OCI-LY3 (cell line): ENCODE results near the gene CFAP54.

Experiments
- H2AFZ ChIP-seq: fragments of 200-600, 300-600 bp; shearing (Covaris generic); 2 replicates; pipeline ENCODE4 v1.6.0; 2014; ENCODE audit warnings: antibody characterized with exemption, low read depth, low read length
- H3K27ac ChIP-seq: fragments of 200-600, 300-600 bp; sonication (generic); 2 replicates; pipeline ENCODE4 v1.5.1; 2014; ENCODE audit warnings: mild to moderate bottlenecking, low read length, moderate library complexity, mixed read lengths
- H3K27me3 ChIP-seq: fragments of 200-600, 300-600 bp; sonication (generic); 2 replicates; pipeline ENCODE4 v1.6.1; 2014; ENCODE audit warnings: low read depth, low read length, mixed read lengths
- H3K36me3 ChIP-seq: fragments of 200-600, 300-600 bp; sonication (generic); replicated peaks from 2 replicates; pipeline ENCODE3; 2014; ENCODE audit warnings: low read depth, low read length, mixed read lengths
- H3K4me1 ChIP-seq: fragments of 300-600, 200-600 bp; sonication (generic); 2 replicates; pipeline ENCODE4 v1.6.1; 2014; ENCODE audit warnings: low read length, mixed read lengths
- H3K4me2 ChIP-seq: fragments of 200-600, 300-600 bp; sonication (generic); 2 replicates; pipeline ENCODE4 v1.6.1; 2014; ENCODE audit warnings: low read length, mixed read lengths
- H3K4me3 ChIP-seq: fragments of 300-600, 200-600 bp; sonication (generic); 2 replicates; pipeline ENCODE4 v1.5.1; 2014; ENCODE audit warnings: antibody characterized with exemption, mild to moderate bottlenecking, low read length, moderate library complexity
- H3K79me2 ChIP-seq: fragments of 300-600, 200-600 bp; shearing (Covaris generic); 2 replicates; pipeline ENCODE4 v1.6.1; 2014; ENCODE audit warnings: mild to moderate bottlenecking, low read length, mixed read lengths
- H3K9ac ChIP-seq: fragments of 300-600, 200-600 bp; shearing (Covaris generic); 2 replicates; pipeline ENCODE4 v1.6.0; 2014; ENCODE audit warnings: mild to moderate bottlenecking, low read length, moderate library complexity
- H3K9me3 ChIP-seq: fragments of 200-600, 300-600 bp; shearing (Covaris generic); 2 replicates; pipeline ENCODE4 v1.6.1; 2014; ENCODE audit warnings: low read length, mixed read lengths; ENCODE audit not compliant: insufficient read depth
- H4K20me1 ChIP-seq: fragments of 200-600, 300-600 bp; sonication (generic); 2 replicates; pipeline ENCODE4 v1.6.1; 2016; ENCODE audit warnings: low read length, mixed read lengths; ENCODE audit not compliant: insufficient read depth
- EZH2phosphoT487 ChIP-seq: fragments of 200-600 bp; shearing (Covaris generic); IDR thresholded peaks from 2 replicates; pipeline ENCODE4 v1.6.1; 2018; ENCODE audit warnings: antibody characterized with exemption, mixed run types, low read depth
- TF ChIP-seq, protein P1 (sequence below): fragments of 200-600, 300-600 bp; sonication (generic); IDR thresholded peaks from 2 replicates; pipeline ENCODE4 v1.5.1; 2014; ENCODE audit warnings: antibody characterized with exemption, low read length, low read depth

Gene CFAP54

DNA sequence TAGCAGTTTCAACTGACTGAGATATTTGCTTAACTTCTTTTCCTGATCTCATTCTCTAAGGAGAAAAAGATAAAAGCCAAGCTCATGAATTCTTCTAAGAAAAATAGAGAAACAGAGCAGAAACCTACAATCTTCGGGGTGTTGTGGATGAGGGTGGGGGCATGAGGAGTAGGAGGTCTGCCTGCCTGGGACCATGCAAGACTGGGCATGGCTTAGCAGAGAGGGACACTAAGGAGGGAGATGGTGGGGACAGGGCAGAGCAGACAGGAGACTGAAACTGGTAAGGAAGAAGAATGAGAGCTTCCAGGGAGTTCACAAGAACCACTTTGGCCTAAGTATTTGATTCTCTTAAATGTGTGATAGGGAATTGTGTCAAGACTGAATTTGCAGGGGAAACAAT, 188.0 kb downstream of the CFAP54 start:
- Histone ChIP-seq H3K79me2 (no peaks in the 10 kb centered on the region), H3K27ac (no peak overlapping the region), H4K20me1 (no peaks in the 10 kb centered on the region), H3K9me3 (no peaks in the 10 kb centered on the region), H3K4me2 (no peak overlapping the region), H3K9ac (no peak overlapping the region), H3K4me1 (no peaks in the 10 kb centered on the region), H3K27me3 (peaks cover 2% of the 10 kb centered on the region; the same call in 1 of the 2 replicates), H3K4me3 (no peak overlapping the region), H2AFZ (no peak overlapping the region), H3K36me3 (no peaks in the 10 kb centered on the region)
- no peak for TF ChIP-seq EZH2phosphoT487
- TF ChIP-seq, protein P1, sequence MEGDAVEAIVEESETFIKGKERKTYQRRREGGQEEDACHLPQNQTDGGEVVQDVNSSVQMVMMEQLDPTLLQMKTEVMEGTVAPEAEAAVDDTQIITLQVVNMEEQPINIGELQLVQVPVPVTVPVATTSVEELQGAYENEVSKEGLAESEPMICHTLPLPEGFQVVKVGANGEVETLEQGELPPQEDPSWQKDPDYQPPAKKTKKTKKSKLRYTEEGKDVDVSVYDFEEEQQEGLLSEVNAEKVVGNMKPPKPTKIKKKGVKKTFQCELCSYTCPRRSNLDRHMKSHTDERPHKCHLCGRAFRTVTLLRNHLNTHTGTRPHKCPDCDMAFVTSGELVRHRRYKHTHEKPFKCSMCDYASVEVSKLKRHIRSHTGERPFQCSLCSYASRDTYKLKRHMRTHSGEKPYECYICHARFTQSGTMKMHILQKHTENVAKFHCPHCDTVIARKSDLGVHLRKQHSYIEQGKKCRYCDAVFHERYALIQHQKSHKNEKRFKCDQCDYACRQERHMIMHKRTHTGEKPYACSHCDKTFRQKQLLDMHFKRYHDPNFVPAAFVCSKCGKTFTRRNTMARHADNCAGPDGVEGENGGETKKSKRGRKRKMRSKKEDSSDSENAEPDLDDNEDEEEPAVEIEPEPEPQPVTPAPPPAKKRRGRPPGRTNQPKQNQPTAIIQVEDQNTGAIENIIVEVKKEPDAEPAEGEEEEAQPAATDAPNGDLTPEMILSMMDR, result no peak

DNA sequence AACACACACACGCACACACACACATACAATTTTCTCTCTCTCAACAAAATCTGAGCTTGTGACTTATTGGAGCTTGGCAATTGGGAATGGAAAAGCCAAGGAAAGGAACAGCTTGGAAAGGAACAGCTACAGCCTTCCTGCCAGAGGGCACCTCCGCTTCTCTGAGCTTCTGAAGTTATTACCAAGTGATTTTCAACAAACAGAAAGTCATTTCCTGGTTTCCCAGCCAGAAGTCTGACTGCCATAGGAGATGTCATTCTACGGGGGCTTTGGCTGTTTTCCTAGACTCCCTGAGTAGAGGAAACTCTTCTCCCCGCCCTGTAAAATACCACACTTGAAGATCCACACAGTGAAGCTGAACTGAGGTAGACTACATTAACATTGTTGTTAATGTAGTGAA, 198.3 kb downstream of the CFAP54 start:
- H3K36me3 ChIP-seq, result no peaks in the 10 kb centered on the region
- no peak overlapping the region for H2AFZ ChIP-seq
- TF ChIP-seq, protein P1, result no peak
- no peak for TF ChIP-seq EZH2phosphoT487
- H3K27ac ChIP-seq, result no peak overlapping the region
- no peaks in the 10 kb centered on the region for H3K27me3 ChIP-seq
- no peaks in the 10 kb centered on the region for H3K9me3 ChIP-seq
- H4K20me1 ChIP-seq, result no peaks in the 10 kb centered on the region
- H3K79me2 ChIP-seq, result no peaks in the 10 kb centered on the region
- no peak overlapping the region for H3K9ac ChIP-seq
- H3K4me1 ChIP-seq, result no peaks in the 10 kb centered on the region
- H3K4me3 ChIP-seq, result no peak overlapping the region
- H3K4me2 ChIP-seq, result no peak overlapping the region

DNA sequence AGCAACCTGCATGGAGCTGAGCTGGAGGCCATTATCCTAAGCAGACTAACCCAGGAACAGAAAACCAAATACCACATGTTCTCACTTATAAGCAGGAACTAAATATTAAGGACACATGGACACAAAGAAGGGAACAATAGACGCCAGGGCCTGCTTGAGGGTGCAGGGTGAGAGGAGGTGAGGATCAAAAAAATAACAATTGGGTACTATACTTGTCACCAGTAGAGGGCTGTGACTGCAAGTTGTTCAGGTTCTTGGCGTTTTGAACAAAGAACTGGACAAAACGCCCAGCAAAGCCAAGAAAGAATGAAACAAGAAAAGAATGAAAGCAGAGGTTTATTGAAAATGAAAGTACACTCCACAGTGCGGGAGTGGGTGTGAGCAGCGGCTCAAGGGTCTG, 209.1 kb downstream of the CFAP54 start:
- no peak overlapping the region for H3K4me3 ChIP-seq
- no peaks in the 10 kb centered on the region for H4K20me1 ChIP-seq
- no peak overlapping the region for H3K9ac ChIP-seq
- H3K27ac ChIP-seq, result no peak overlapping the region
- H3K36me3 ChIP-seq, result no peaks in the 10 kb centered on the region
- no peaks in the 10 kb centered on the region for H3K4me1 ChIP-seq
- H3K27me3 ChIP-seq, result peaks cover 13% of the 10 kb centered on the region
- TF ChIP-seq, protein P1, result peak; percentile 8; the same call in 1 of the 2 replicates
- TF ChIP-seq EZH2phosphoT487, result no peak
- no peak overlapping the region for H3K4me2 ChIP-seq
- no peaks in the 10 kb centered on the region for H3K79me2 ChIP-seq
- no peak overlapping the region for H2AFZ ChIP-seq
- no peaks in the 10 kb centered on the region for H3K9me3 ChIP-seq

DNA sequence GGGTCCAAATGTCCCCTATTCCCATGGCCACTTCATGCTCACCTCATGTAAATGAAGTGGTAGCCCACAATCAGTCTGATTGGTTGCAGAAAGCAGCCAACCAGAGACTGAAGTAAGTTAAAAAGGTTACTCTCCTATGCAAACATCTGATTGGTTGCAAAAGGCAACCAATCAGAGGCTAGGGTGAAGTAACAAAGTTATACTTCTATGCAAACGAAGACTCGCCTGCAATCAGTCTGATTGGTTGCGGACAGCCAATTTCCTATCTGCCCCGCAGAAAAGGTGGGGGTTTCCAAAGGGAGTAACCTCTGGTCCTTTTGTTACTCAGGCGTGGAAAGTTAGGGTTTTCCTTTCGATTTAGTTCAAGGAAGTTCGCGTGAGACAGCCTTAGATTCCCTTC, 209.6 kb downstream of the CFAP54 start:
- Histone ChIP-seq H2AFZ (no peak overlapping the region), H3K27ac (no peak overlapping the region), H4K20me1 (no peaks in the 10 kb centered on the region), H3K4me2 (no peak overlapping the region), H3K79me2 (no peaks in the 10 kb centered on the region), H3K4me1 (no peaks in the 10 kb centered on the region), H3K9me3 (no peaks in the 10 kb centered on the region), H3K4me3 (no peak overlapping the region), H3K27me3 (peaks cover 13% of the 10 kb centered on the region), H3K9ac (no peak overlapping the region), H3K36me3 (no peaks in the 10 kb centered on the region)
- TF ChIP-seq, protein P1, result no peak
- TF ChIP-seq EZH2phosphoT487, result no peak
